ENCODE data around the gene PAPLN.

PAPLN gene

GRCh38 chr14:73262427-73263183 lies 25.3 kb downstream of the PAPLN start:
- no peak for DNase-seq

- no peak for DNase-seq
Measured at GRCh38 chr14:73263606-73264005, 26.3 kb downstream of the PAPLN start.

- no peak for DNase-seq
Measured at GRCh38 chr14:73264080-73264884, 27.0 kb downstream of the PAPLN start.

- no peak for DNase-seq
Measured at GRCh38 chr14:73264885-73265720, 27.8 kb downstream of the PAPLN start.

GRCh38 chr14:73265721-73266046 lies 28.4 kb downstream of the PAPLN start:
- DNase-seq = no peak

GRCh38 chr14:73266317-73266716 lies 29.0 kb downstream of the PAPLN start:
- DNase-seq = no peak

- no peak for DNase-seq
Measured at GRCh38 chr14:73267474-73267873, 30.2 kb downstream of the PAPLN start.

GRCh38 chr14:73269729-73270531 lies 32.6 kb downstream of the PAPLN start:
- no peak for DNase-seq

GRCh38 chr14:73272393-73272792 lies 35.1 kb downstream of the PAPLN start:
- no peak for DNase-seq

GRCh38 chr14:73273799-73274198 lies 36.5 kb downstream of the PAPLN start:
- DNase-seq = no peak

GRCh38 chr14:73276836-73277235 lies 39.5 kb downstream of the PAPLN start:
- DNase-seq = no peak

GRCh38 chr14:73277376-73277775 lies 40.1 kb downstream of the PAPLN start:
- DNase-seq = no peak

- DNase-seq = no peak
Measured at GRCh38 chr14:73280903-73281302, 43.6 kb downstream of the PAPLN start.

GRCh38 chr14:73283608-73284379 lies 46.5 kb downstream of the PAPLN start:
- no peak for DNase-seq

GRCh38 chr14:73285979-73286378 lies 48.7 kb downstream of the PAPLN start:
- DNase-seq = no peak

- no peak for DNase-seq
Measured at GRCh38 chr14:73286598-73286997, 49.3 kb downstream of the PAPLN start.

- DNase-seq = no peak
Measured at GRCh38 chr14:73287071-73287470, 49.8 kb downstream of the PAPLN start.

- no peak for DNase-seq
Measured at GRCh38 chr14:73289308-73289707, 52.0 kb downstream of the PAPLN start.

- no peak for DNase-seq
Measured at GRCh38 chr14:73289729-73290128, 52.4 kb downstream of the PAPLN start.

GRCh38 chr14:73290279-73290678 lies 53.0 kb downstream of the PAPLN start:
- DNase-seq = no peak

Data from right forelimb (tissue), 1 donor.